ENCODE measurements around the gene PRKD1.

Gene PRKD1

GRCh38 chr14:29608861-29609260, 318.8 kb downstream of the PRKD1 start:
- DNase-seq (ENCODE audit: low read depth in 2 of 2), result no peak

DNA sequence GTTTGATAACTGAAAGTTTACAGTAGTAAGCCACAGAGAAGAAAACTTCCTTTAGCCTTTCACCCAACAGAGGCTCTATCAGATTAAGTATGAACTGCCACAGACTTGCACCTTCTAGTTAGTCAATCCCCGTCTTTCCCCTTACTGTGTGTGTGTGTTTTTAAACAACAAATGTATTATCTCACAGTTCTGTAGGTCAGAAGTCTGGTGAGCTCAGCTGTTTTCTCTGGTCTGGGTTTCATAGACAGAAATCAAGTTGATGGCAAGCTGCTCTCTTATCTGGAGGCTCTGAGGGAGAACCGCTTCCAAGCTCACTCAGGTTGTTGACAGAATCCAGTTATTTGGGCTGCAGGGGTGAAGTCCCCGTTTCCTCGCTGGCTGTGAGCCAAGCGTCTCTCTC, 320.5 kb downstream of the PRKD1 start:
- DNase-seq (ENCODE audit: low read depth in 2 of 2), result no peak

GRCh38 chr14:29603696-29604095, 324.0 kb downstream of the PRKD1 start:
- no peak for DNase-seq (ENCODE audit: low read depth in 2 of 2)

- no peak for DNase-seq (ENCODE audit: low read depth in 2 of 2)
Observed at GRCh38 chr14:29601616-29602015, 326.0 kb downstream of the PRKD1 start.

DNA sequence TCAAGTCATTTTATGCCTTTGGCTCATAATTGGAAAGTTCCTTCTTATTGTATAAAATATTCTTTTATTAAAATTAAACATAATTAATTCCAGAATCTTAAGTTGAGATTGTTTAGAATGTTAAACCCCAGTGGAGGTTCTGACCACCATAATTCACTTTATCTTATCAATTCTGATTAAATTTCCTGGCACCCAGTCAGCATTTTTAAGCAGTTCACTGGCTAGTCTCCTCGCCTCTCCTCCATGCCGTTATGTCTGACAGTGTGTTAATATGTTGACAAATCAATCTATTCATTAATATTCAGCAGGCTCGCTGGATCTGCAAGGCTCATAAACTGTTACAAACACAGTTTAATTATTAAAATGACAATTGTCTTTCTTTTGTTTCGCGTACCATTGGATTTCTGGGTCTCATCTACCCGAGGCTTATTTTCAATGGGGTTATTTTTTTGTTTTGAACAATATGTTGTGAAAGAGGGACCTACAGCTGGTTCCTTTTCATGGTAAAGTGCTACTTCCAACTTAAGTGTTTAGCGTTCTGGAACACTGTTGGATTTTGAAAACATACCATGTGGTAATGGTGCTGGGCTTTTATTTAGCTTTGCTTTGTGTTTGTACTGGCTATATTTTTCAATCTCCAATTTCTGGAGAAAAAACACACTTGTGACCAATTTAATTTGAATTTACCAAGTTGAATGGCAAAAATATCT, 339.7 kb downstream of the PRKD1 start:
- DNase-seq (ENCODE audit: low read depth in 2 of 2), result no peak

DNA sequence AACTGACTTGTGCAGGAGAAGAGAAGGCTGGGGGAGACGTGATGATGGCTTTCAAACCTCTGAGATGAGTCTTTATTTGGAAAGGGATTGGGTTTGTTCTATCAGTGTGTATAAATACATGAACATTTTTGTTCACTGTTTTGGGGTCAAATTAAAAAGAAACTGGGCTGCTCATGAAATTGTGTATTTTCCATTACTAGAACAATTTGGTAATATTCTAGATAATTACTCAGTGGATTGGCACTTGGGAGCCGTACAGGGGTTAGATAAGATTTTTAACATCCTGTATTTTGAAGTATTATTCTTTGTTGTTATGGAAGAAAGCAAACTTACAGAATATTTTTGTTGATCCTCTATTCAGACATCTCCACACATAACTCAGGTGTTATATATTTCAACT, 340.6 kb downstream of the PRKD1 start:
- no peak for DNase-seq (ENCODE audit: low read depth in 2 of 2)

- no peak for DNase-seq (ENCODE audit: low read depth in 2 of 2)
Observed at GRCh38 chr14:29584992-29585391, 342.7 kb downstream of the PRKD1 start.

- DNase-seq (ENCODE audit: low read depth in 2 of 2), result no peak
Observed at GRCh38 chr14:29580763-29581162, 346.9 kb downstream of the PRKD1 start.

DNA sequence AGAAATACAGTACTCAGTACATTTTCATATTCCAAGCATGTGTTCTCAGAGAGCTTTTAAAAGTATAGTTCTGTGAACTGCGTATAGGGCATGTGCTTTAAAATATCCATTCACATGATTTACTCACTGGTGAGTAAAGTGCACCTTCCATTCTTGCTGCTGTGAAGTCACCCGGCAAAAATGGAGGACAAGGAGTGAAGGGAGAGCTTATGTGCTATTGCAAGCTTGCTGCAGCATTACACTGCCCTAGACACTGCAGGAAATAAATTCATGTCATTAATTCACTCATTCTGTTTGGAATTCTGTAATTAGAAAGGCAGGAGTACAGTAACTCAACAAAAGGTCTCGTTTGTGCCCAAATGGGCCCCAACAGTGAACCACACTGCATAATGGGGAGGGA, 347.8 kb downstream of the PRKD1 start:
- no peak for DNase-seq (ENCODE audit: low read depth in 2 of 2)

GRCh38 chr14:29576927-29577326, 350.7 kb downstream of the PRKD1 start:
- DNase-seq (ENCODE audit: low read depth in 2 of 2), result no peak

DNA sequence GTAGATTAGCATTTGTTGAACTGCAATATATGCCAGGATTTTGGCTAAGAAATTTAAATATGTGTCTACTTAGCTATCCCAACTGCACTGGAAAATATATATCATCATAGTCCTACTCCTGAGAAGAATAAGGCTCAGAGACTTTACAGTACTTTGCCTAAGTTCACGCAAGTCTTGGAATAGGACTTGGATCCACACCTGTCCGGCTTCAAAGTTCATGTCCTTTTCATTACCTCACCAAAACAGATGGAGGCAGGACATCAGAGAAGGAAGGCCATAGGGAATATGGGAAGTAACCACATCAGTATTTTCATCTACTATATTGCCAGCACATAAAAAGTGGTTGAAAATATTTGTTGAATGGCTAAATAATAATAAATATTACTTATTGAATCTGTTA, 358.5 kb downstream of the PRKD1 start:
- no peak for DNase-seq (ENCODE audit: low read depth in 2 of 2)

DNA sequence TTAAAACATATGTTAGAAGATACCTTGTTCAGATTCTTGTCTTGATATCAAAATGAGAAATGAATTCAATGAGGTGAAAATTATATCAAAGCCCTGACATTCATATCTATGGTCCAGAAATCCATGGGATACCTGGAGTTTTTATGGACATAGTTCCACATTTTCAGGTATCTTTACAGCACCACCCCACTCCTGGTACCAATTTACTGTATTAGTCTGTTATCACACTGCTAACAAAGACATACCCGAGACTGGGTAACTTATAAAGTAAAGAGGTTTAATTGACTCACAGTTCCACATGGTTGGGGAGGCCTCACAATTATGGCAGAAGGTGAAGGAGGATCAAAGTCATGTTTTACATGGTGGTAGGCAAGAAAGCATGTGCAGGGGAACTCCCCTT, 361.5 kb downstream of the PRKD1 start:
- no peak for DNase-seq (ENCODE audit: low read depth in 2 of 2)

- no peak for DNase-seq (ENCODE audit: low read depth in 2 of 2)
Observed at GRCh38 chr14:29558516-29558915, 369.1 kb downstream of the PRKD1 start.

DNA sequence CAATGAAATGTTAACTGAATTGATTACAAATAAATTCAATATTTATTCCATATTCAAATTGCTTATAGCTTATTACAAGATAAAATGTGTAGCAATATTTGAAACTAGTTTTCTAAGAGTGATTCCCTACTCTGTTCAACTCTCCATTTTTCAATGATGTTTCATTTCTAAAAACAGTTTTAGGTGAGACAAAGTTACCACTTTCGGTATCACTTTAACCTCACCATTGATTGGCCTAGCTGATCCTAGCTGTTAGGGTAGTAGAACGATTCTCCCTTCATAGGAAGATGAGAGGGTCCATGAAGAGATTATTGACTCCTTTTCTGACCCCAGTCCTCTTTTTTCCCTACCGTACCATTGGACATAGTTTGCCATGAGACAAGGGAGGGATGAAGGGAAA, 373.3 kb downstream of the PRKD1 start:
- no peak for DNase-seq (ENCODE audit: low read depth in 2 of 2)

GRCh38 chr14:29553427-29553826, 374.2 kb downstream of the PRKD1 start:
- DNase-seq (ENCODE audit: low read depth in 2 of 2), result no peak

GRCh38 chr14:29548948-29549370, 378.7 kb downstream of the PRKD1 start:
- DNase-seq (ENCODE audit: low read depth in 2 of 2), result no peak

DNA sequence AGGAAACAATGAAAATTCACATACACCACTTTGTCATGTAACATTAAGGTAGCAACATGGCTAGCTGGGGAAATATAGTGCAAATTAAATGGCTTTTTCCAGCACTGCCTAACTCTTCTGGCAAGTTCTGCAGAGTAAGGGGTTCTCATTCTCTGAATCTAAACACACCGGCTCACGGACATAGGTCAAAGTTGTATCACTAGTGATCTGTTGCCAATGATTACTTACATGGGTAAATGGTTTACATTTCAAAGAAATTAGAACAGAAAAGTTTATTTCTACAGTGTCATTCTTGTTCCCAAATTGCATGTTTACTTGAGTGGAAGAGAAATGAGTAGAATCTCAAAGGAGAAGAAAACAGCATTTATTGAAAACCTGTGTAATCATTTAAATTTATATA, 381.9 kb downstream of the PRKD1 start:
- DNase-seq (ENCODE audit: low read depth in 2 of 2), result no peak

DNA sequence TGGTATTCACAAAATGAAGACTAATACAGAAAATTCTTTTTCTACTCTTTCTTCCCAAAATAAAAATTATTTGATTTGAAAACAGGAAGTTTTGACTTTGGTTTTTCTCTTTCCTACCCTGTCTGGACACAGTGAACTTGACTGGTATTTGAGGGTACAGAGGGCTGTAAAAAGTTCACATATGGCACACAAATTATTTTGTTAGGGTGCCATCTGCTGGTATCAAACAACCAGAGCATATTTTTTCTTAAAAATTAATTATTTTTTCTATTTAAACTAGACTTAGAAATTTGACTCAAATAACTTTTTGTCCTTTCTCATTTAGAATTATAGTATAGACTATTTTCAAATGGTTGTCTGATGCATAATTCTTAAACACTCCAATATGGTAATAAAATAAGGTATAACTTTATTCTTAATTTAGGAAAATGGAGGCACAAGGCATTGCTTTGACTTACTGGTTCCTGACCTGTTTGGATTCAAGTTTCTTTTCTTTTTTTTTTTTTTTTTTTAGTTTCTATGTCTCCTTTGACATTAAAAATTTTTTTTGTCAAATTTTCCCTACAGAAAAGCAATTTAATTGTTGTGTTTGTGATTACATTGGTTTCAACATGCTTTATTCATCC, 390.6 kb downstream of the PRKD1 start:
- no peak for DNase-seq (ENCODE audit: low read depth in 2 of 2)

GRCh38 chr14:29529418-29529817, 398.2 kb downstream of the PRKD1 start:
- DNase-seq (ENCODE audit: low read depth in 2 of 2), result no peak

DNA sequence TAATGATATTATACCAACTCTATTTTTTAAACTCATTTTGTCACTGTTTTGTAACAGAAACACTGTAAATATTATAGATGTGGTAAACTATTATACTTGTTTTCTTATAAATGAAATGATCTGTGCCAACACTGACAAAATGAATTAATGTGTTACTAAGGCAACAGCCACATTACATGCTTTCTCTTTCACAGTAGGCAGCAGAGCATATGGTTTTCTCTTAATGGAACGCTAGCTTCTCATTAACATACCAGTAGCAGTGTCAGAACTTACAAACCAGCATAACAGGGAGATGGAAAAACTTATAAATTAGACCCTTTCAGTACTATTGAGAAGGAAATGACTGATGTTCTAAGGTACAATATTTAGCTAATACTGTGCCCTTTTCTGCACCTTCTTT, 398.8 kb downstream of the PRKD1 start:
- no peak for DNase-seq (ENCODE audit: low read depth in 2 of 2)

DNA sequence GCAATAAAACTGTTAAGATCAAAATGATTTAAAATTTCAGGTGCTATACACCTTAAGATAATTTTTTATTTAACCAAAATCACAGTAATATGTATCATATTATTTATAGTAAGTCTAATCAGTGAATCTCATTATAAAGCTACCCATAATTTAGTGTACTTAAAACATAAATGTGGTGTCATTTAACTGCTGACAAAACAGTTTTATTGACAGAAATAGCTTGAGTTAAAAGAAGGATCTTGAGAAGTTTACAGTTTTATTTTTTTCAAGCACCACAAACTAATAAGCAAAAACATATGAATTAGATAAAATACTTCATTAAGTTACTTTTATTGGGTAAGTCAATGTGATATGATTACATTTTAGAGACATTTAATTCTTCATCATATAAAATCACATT, 400.4 kb downstream of the PRKD1 start:
- no peak for DNase-seq (ENCODE audit: low read depth in 2 of 2)

Data from activated CD4-positive, alpha-beta T cell treated with anti-CD3 and anti-CD28 coated beads for 24 hours (primary cell).